ENCODE measurements around the gene DNLZ. TPM values are rescaled to one million over a fixed set of nuclear protein-coding genes. Genes with fewer than 3 reads are reported as not detected.

The DNLZ gene
- total RNA-seq, 2 donors from 2014 or later = 39.4 to 41.3 TPM

DNA sequence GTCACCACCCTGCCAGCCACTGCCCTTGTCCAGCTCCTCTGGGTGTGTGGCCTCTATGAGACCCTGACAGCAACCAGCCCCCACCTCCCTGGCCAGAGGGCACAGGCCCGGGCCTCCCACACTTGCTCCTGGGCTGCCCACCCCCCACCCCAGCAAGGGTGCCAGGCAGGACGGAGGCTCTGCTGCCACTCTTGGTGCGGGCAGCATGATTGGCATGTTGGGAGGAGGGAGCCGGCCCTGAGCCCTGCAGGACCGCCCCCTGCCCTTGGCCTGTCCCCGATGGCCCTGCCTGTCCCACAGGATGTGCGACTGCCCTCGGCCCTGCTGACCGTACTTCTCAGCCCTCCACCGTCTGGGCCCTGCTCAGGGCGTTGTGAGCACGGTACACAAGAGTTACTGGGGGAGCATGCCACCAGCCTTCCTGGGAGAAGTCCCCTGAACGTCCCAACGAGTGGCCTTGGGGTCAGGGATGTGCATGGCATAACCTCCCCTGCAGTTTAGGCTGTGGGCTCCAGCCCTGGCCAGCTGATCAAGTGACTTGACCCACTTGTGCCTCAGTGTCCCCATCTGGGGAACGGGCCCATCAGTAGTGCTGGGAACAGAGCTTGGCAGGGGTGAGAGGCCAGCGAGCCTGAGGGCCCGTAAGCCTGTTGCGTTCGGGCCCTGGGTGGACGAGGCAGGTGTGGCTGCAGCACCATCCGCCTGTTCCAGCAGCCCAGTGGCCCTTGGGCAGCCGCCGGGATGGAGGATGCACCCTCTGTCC, 20.2 kb downstream of the DNLZ start:
- Histone ChIP-seq H3K36me3 (peaks cover 6% of the 10 kb centered on the region), H3K27me3 (replicated peaks; ENCODE audit: insufficient read depth) (no peaks in the 10 kb centered on the region), H3K4me1 (ENCODE audit: control insufficient read depth in 1 of 2, low read depth in 2 of 2) (peaks cover 4 to 40% of the 10 kb centered on the region in 2 donors), H3K9me3 (no peaks in the 10 kb centered on the region), H3K4me3 (peak overlapping the region; percentile 71), H3K27ac (peak overlapping the region in 1 of 2 donors; percentile 21)
- DNase-seq (ENCODE audit: low spot score) (no peak), ATAC-seq (ENCODE audit: insufficient number of reproducible peaks, low FRiP score, low read depth) (no peak)
- TF ChIP-seq, protein P1, sequence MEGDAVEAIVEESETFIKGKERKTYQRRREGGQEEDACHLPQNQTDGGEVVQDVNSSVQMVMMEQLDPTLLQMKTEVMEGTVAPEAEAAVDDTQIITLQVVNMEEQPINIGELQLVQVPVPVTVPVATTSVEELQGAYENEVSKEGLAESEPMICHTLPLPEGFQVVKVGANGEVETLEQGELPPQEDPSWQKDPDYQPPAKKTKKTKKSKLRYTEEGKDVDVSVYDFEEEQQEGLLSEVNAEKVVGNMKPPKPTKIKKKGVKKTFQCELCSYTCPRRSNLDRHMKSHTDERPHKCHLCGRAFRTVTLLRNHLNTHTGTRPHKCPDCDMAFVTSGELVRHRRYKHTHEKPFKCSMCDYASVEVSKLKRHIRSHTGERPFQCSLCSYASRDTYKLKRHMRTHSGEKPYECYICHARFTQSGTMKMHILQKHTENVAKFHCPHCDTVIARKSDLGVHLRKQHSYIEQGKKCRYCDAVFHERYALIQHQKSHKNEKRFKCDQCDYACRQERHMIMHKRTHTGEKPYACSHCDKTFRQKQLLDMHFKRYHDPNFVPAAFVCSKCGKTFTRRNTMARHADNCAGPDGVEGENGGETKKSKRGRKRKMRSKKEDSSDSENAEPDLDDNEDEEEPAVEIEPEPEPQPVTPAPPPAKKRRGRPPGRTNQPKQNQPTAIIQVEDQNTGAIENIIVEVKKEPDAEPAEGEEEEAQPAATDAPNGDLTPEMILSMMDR (IDR thresholded peaks at IDR 0.05) = no peak

DNA sequence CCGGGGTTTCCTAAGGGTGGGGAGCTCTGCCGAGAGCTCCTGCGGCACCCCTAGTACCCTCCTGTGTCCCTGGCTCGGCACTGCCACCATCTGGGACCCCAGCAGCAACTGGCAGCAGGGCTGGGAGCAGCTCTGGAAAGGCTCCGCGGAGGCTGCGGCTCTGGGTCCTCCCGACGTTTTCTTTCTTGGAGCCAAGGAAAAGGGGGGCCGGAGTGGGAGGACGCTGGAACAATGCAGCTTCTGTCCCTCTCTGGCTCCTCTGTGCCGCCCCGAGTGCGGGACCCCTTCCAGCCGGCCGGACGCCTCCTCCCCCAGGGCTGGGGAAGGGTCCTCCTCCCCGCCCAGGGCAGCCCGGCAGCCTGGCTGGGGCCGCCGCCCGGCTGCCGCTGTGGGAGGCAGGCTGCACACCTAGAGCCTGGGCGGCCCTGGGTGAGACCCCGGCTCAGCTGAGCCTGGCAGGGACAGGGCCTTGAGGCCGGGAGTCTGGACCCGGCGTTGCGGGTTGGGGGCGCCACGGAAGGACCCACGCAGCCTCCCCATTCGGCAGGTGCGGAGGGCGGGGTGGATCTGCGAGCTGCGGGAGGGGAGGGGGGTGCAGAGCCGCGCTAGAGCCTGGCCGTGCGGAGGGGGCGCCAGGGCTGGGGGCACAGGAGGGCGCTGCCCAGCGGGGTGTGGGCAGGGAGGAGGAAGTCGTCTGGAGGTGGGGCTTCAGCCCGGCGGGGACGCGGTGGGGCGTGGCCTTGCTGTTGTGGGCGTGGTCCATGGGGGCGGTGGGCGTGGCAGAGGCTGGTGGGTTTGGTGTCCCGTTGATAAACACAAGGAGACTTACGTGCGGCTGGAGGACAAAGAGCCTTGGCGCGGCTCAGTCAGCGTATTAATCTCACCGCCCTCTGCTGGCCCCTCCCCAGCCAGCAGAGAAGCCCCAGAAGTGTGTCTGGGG, 21.1 kb downstream of the DNLZ start:
- no peak for DNase-seq (ENCODE audit: low spot score)
- peaks cover 4 to 40% of the 10 kb centered on the region in 2 donors for H3K4me1 ChIP-seq (ENCODE audit: control insufficient read depth in 1 of 2, low read depth in 2 of 2)
- ATAC-seq (ENCODE audit: insufficient number of reproducible peaks, low FRiP score, low read depth) = no peak

DNA sequence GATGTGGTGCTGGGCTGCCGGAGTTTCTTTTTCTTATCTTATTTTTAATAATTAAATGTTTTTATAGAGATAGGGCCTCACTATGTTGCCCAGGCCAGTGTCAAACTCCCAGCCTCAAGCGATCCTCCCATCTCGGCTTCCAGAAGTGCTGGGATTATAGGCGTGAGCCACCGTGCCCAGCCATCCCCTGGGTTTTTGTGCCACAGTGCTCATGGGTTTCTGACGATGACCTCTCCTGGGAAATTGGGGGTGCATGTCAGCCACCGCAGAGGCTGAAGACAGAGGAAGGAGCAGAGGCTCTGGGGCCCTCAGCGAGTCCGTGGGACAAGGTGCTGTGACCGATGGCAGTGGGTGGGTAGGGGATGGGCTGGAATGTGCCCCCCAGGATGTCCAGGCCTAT, 21.8 kb downstream of the DNLZ start:
- no peak for DNase-seq (ENCODE audit: low spot score)
- Histone ChIP-seq H3K4me3 (no peak overlapping the region), H3K36me3 (peaks cover 18% of the 10 kb centered on the region), H3K4me1 (ENCODE audit: control insufficient read depth in 1 of 2, low read depth in 2 of 2) (peaks cover 4 to 35% of the 10 kb centered on the region in 2 donors), H3K27me3 (replicated peaks; ENCODE audit: insufficient read depth) (no peaks in the 10 kb centered on the region), H3K9me3 (no peaks in the 10 kb centered on the region), H3K27ac (no peak overlapping the region)
- TF ChIP-seq, protein P1 (IDR thresholded peaks at IDR 0.05) = no peak
- ATAC-seq (ENCODE audit: insufficient number of reproducible peaks, low FRiP score, low read depth) = no peak

More for the DNA sequence above, 21.1 kb downstream of the DNLZ start:
- TF ChIP-seq, protein P1 (IDR thresholded peaks at IDR 0.05) = no peak
- Histone ChIP-seq H3K27me3 (replicated peaks; ENCODE audit: insufficient read depth) (no peaks in the 10 kb centered on the region), H3K4me3 (peak overlapping the region; percentile 71), H3K36me3 (peaks cover 12% of the 10 kb centered on the region), H3K27ac (peak overlapping the region in 1 of 2 donors; percentile 5), H3K9me3 (no peaks in the 10 kb centered on the region)

DNA sequence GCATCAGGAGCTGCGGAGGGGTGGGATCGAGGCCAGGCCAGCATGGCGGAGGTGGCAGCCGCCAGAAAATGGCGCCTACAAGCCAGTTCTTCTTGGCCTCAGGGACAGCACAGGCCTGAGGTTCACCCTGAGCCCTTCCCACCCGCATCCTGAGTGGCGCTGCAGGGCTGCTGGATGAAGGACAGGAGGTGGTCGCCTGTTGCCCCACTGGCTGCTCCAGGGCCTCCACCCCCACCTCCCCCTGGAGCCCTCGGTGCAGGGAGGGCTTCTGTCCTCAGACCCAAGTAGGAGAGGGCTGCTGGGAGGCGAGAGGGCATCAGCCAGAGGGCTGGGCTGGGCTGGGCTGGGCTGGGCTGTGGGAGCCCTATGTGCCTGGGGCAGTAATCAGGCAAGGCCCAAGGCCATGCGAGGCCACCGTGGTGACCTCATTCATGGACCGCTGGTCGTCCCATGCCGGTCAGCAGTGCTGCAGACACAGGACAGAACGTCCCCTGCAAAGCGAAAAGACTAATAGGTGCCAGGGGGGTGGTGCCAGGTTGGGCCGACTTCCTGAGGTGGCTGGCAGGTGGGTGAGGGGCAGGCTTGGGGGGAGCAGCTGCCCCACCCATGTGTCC, 22.4 kb downstream of the DNLZ start:
- no peak for ATAC-seq (ENCODE audit: insufficient number of reproducible peaks, low FRiP score, low read depth)
- no peak for DNase-seq (ENCODE audit: low spot score)
- Histone ChIP-seq H3K4me1 (ENCODE audit: control insufficient read depth in 1 of 2, low read depth in 2 of 2) (peaks cover 3 to 29% of the 10 kb centered on the region in 2 donors), H3K27ac (no peak overlapping the region), H3K36me3 (peaks cover 25% of the 10 kb centered on the region), H3K4me3 (no peak overlapping the region), H3K9me3 (no peaks in the 10 kb centered on the region), H3K27me3 (replicated peaks; ENCODE audit: insufficient read depth) (no peaks in the 10 kb centered on the region)
- TF ChIP-seq, protein P1 (IDR thresholded peaks at IDR 0.05) = no peak

Data from thoracic aorta (tissue), 2 donors.